HuH-7.5 (cell line): ENCODE data around the gene USP13.

Source experiments
- DNase-seq: peaks from one replicate; pipeline ENCODE4 v3.0.0; 2011; ENCODE audit warnings: low spot score

USP13 gene

GRCh38 chr3:179697736-179698332, 45.0 kb downstream of the USP13 start:
- DNase-seq, result no peak

DNA sequence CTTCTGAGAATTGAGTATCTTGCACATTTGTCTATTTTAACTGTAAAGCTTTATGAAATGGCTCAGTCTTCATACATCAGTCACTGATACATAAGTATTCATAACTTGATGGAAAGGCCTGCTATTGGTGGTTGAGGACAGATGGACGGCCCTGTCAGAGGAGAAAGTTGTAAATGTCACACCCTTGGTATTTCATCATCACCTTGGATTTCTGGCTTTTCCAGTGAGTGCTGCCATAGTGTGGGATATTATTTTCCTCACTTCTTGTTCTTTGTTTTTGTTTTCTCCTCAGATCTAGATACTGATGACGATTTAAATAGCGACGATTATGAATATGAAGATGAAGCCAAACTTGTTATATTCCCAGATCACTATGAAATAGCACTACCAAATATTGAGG, 47.9 kb downstream of the USP13 start:
- no peak for DNase-seq

DNA sequence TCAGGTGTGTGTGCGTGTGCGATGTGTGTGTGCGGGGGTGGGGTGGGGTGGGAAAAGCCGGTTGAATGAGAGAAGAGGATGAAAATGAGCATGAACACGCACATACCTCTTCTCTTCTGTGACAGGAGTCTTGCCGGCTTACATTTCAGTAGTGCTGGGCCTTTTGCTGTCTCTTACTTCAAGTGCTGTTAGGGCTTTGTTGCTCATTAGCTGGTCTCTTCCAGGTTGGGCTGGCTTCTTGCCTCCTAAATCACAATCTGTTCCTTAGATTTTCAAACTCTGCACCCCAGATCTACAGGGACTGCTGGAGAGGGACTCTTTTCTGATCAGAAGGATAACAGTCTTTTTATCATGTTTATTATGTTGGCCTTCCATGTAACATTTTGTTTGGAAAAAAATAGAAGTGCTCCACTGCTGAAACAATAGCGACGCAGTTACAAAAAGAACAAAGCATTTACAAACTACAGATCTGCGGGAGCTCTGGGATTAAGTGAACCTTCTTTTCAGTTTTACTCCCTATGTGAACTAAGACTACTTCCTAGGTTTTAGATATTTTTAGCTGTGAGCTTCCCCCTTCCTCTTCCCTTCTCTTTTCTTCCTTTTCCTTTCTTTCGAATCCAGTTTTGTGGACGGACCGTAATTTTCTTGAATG, 48.5 kb downstream of the USP13 start:
- DNase-seq, result no peak

DNA sequence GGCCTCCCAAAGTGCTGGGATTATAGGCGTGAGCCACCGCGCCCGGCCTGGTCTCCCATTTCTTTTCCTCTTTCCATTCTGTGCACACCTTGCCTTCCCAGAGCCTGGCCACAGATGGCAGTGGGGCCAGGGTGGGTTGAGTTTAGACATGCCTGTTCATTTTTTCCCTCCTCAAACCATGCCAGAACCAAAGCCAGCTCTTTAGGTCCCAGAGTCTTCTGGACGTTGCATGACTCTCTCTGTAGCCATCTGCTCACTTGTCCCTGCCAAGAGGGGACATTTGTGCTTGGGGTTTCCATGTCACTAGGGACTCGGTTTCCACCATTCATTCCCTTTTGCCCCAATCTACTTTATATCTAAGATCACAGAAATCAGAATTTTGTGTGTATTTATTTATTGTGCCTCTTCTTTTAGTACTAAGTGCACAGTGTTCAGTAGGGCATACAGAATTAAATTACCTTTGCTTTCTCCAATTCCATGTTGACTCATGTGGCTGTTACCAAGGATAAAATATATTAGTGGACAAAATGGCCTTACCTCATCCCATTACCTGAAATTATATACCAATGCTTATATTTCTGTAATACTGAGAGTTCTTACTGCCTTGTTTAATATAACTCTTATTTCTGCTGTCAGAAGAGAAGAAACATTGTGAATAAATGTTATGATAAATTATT, 49.6 kb downstream of the USP13 start:
- DNase-seq, result no peak

DNA sequence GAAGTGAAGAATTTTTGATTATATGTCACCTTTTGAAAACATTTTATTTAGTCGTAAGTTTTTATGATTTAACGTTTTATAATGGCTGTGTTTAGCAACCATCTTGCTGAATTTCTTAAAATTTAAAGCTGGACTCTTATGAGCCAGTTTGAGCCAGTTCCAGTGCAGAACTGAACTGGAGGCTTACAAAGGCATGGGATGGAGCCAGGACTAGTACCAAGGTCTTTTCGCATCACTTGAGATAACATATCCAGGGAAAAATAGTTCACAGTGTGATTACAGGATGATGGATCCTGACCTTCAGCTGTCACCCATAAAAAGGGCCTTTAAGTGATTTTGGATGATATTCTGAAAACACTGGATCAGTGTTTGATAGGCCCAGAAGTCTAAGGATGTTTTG, 51.0 kb downstream of the USP13 start:
- DNase-seq, result no peak

- no peak for DNase-seq
Observed at GRCh38 chr3:179706233-179706632, 53.4 kb downstream of the USP13 start.

DNA sequence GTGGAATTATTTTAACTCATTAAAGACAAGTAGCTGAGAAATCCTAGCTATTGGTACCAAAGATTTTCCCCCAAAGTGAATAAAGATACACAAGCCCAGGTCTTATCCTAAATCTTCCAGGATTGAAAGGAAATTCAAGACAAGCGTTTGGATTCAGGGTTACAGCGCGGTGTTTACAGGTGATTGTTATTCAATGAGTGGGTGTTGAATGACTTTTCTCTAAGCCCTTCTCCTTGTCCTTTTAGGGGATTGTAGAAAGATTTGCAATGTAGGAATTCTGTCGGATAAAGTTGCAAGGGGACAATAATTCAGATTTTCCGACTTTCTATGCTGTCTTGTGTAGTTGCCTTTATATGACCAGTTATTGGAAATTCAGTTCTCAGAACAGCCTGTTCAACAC, 57.2 kb downstream of the USP13 start:
- no peak for DNase-seq

- DNase-seq, result no peak
Observed at GRCh38 chr3:179713643-179714090, 60.8 kb downstream of the USP13 start.

- DNase-seq, result no peak
Observed at GRCh38 chr3:179715582-179715981, 62.7 kb downstream of the USP13 start.

DNA sequence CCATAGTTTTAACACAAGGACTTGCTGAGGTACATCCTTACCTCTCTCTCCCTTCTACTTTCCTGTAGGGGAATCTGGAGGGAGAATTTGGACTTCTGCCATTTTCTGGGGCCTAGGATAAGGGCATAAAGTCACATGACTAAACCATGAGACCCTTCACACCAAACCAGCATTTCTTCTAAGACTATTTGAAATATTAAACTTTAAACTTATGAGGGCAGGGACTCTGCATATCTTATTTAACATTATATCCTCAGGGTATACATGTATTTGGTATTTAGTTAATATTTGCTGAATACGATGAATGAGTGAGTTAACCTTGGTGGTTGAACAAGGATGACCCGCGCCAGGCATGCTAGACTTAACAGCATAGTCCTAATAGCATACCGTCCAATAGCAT, 63.4 kb downstream of the USP13 start:
- DNase-seq, result no peak

GRCh38 chr3:179716811-179717210, 64.0 kb downstream of the USP13 start:
- DNase-seq, result no peak

GRCh38 chr3:179717219-179717618, 64.4 kb downstream of the USP13 start:
- DNase-seq, result no peak

DNA sequence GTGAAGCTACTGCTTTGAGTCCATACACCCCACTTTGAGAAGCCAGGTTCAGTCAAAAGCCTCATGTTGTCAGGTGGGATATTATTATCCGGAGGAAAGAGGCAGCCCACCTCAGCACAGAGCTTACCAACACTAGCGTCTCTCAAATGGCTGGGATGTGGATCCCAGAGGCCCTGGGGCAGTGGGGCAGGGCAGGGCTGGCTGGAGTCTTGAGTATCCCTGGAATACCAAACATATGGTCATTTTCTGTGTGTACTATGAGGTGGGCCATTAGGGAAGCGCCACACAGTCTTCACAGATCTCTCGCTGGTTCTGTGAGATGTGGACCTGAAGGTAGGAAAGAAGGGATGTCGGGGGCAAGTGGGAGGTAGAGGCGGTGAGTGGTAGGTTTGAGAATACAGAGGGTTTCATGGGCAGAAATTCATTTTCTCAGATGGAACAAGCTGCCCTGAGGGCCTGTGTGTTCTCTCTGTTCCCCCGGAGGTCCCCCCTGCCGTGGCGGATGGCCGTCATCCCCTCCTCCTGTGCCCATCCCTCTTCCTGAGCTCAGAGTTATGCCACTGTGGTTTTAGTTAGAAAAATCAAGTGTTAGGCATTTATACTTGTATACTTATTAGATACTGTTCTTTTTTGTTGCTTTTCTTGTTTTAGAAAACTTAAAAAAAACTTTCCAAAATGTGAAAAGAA, 66.4 kb downstream of the USP13 start:
- no peak for DNase-seq

- DNase-seq, result no peak
Observed at GRCh38 chr3:179720196-179720595, 67.4 kb downstream of the USP13 start.

- no peak for DNase-seq
Observed at GRCh38 chr3:179723617-179724016, 70.8 kb downstream of the USP13 start.

DNA sequence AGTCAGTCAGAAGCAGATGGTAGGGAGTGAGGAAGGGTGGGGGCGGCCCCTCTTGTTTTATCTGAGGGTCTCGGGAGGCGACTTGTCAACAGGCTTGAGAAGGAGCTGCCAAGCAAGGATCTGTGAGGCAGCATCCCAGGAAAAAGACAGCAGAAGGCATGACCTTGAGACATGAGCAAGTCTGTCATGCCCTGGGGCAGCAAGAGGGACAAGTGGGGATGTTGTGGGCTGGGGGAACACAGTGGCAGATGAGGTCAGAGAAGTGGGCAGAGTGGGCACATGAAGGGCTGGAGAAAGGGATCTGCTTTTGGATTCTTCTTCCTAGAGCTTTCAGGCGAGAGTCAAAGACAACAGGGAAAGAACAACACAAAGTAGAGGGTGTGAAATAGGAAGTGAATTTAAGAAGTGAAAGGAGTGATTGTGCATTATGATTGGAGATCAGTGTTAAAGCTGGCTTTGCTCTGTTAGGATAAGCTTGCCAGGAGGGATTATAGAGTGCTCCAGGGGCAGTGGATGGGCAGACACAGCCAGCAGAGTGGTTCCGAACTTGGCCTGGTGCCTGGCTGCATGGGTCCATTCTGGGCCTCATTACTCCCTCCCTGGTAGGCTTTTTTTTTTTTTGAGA, 73.3 kb downstream of the USP13 start:
- DNase-seq, result no peak

DNA sequence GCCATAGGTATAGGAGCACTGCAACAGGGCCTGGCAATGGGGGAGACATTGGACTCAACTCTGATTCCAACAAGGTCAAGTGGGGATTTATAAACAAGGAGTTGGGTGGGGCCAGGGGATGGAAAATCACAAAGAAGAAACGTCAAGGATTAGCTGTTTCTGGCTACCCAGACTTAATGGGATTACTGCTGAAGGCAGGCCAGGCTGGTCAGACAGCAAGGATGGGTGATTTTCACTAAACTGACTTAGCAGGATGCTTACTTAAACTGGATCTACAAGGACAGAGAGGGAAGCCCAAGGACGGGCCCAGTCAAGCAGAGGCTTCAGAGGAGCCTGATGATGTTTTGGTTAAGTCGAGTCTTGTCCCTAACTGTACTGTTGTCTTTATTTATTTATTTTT, 76.2 kb downstream of the USP13 start:
- DNase-seq, result no peak

DNA sequence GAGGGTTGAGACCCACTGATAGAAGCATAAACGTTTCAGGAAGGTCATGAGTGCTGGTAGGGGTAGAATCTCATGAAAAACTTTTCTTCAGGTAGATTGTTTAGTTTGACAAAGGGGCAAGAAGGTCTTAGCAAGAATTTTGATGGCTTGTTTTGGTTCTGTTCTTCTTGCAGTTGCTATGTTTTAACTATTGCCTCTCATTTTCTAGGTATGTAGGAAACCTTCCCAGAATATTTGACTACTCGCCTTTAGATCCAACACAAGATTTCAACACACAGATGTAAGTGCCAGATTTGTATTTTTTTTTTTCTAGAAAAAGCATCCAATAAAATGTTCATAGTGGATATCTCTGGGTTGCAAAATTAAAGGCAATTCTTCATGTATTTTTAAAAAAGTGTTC, 77.1 kb downstream of the USP13 start:
- DNase-seq, result no peak

DNA sequence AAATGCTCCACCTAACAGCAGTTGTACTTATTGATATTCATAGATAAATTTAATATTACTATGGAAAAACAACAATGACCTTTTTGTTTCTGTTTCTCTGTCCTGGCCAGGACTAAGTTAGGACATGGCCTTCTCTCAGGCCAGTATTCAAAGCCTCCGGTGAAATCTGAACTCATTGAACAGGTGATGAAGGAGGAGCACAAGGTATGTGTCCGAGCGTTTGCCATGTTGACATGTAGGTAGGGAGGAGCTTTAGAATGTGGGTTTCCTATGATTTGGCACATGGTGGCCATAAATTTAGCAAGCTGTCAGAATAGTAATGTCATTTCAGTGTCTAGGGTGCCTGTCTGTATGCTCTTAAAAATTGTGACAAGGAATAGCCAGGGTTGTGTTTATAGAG, 77.7 kb downstream of the USP13 start:
- DNase-seq, result no peak

DNA sequence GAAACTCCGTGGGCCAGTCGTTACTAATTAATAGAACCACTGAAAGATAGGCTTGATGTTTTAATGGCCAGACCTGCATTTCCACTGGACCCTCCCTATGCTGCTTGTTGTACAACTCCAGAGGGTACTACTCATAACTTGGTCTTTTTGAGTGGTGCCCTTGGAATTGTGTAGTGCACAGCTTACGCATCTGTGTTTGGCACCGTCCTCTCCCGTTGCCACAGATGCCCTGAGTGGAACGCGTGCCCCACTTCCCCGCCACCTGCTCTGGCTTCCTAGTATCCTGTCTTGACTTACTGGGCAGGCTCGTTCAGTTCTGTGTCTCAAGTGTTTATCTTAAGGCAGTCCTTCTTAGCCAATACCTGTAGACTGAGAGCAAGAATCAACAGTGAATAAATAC, 78.7 kb downstream of the USP13 start:
- no peak for DNase-seq

DNA sequence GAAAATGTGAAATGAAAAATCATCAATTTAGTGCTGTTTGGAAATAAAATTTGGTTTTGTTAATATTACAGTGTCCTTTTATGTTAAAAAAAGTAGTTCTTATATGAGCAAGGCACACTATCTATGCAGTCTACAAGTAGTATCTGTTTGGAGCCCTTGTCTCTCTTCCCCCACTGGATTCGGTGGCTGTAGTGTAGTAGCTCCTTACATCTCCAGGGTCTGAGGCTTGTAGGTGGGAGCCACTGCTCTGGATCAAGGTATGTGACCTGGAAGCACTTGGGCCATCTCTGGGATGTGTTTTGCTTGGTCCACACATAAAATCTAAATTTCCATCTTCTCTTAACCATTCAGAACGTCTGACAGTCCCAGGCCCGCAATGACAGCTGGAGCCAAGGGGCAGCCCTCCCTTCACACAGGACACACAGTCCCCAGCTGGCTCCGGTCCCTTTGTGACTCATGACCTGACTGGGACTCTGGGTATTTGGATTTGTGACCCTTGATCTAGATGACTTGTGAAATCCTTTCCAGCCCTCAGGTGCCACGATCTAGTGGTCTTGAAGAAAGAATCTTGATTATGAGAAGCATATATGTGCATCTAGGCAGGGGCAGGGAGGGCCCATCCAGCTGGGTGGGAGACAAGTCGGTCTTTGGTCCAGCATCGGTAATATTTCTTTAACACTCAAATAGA, 80.0 kb downstream of the USP13 start:
- peak; percentile 25 for DNase-seq

DNA sequence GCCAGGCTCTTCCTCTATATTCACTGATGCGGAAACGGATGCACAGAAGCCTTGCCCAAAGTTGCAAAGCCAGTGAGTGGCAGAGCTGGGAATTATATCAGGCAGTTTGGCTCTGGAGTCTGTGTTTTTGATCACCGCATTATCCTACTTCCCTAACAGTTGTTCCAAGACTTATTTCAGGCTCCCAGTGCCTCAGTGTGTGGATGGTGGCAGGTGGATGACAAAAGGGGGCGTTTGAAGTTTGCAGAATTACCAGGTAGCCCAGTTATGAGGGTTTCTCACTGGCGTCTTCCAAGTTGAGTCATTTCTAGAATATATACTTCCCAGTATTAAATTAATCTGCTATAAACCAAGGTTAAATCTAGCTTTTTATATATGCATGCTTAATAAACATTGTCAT, 81.0 kb downstream of the USP13 start:
- DNase-seq, result no peak
